ENCODE data around the gene ZBTB20.

The ZBTB20 gene

DNA sequence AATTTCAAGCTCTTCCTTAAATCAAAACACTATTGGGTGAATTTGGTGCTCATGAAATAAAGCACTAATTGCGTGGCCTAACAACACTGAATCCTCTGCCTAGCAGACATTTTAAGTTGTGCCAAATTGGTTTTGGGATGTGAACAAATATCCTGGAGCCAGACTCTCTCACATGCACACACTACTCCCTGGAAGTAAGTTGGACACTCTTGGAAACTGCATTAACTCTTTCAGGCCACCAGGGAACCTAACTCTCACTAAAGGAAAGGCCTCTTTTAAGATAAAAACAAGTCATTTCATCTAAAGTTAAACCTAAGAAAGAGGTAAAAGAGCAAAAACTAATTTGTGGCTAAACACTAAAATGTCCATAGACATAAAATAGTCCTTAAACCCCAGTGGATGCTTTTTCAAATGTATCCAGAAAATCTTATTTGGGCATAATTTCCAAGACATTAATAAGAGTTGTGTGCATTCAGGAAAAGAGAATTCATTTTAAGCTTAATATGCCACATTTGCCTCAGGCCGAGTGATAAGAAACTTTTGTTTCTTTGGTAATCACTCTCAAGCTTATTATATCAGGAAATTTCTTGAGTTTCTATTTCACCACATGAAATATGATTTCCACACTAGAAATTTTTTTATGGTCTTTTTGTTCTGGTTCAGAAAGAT, 61.8 kb downstream of the ZBTB20 start:
- no peak for DNase-seq

DNA sequence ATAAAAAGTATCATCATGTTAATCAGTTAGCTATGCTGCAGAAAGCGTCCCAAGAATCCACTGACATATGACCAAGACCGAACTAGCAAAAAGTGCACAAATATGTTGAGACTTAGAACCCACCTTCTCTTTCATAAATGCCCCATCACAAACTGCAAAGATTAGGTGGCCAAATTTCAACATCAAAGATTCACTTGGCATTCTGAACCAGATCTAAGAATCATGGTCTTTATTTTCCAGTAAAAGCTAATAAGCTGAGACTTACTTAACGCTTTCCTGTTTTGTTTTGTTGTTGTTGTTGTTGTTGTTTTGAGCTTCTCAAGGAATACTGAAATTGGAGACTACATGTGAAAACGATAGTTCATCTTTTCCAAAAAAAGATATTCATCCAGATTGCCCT, 62.4 kb downstream of the ZBTB20 start:
- DNase-seq = no peak

GRCh38 chr3:115082260-115082659, 64.8 kb downstream of the ZBTB20 start:
- DNase-seq = no peak

DNA sequence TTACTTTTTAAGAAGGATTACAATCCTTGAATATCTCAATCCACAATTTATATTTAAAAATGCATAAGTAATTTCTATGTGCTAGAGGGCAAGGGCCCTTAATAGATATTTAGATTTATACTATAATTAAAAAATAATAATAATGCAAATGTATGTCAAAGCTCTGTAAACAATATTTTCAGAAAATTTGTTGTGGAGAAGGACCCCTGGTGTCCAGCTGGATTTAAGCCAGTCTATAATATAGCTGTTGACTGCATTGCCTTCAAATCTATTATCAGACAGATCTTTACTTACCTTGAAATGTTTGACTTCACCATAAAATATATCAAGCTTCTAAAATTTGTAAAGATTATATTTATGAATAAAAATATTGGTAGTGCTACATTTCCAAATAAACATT, 65.6 kb downstream of the ZBTB20 start:
- DNase-seq = no peak

DNA sequence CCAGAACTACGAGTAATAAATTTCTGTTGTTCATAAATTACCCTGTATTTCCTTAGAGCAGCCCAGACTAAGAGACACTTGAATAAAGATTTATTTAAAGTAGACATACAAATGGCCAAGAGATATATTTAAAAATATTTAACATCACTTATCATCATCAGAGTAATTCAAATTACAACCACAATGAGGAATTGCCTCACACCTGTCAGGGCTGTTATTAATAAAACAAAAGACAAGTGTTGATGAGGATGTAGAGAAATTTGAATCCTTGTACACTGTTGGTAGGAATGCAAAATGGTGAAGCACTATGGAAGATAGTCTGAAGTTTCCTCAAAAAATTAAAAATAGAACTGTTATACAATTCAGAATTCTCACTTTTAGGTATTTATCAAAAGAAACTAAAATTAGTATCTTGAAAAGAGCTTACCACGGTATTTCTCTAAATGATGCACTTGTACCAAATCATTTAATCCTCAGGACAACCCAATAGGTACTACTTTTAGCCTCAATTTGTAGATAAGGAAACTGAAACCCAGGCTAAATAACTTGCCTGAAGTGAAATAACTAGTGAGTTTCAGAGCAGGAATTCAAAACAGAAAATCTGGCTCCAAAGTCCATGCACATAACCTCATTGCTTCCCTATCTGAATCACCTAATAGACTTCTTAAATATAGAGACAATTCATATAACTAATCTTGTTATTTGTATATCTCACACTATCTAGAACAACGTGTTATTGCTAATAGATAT, 69.4 kb downstream of the ZBTB20 start:
- no peak for DNase-seq

GRCh38 chr3:115074502-115074901, 72.6 kb downstream of the ZBTB20 start:
- peak; percentile 19 for DNase-seq

GRCh38 chr3:115072265-115073021, 74.6 kb downstream of the ZBTB20 start:
- DNase-seq = no peak

- DNase-seq = peak; percentile 19
Observed at GRCh38 chr3:115071601-115072000, 75.5 kb downstream of the ZBTB20 start.

GRCh38 chr3:115071166-115071565, 75.9 kb downstream of the ZBTB20 start:
- no peak for DNase-seq

DNA sequence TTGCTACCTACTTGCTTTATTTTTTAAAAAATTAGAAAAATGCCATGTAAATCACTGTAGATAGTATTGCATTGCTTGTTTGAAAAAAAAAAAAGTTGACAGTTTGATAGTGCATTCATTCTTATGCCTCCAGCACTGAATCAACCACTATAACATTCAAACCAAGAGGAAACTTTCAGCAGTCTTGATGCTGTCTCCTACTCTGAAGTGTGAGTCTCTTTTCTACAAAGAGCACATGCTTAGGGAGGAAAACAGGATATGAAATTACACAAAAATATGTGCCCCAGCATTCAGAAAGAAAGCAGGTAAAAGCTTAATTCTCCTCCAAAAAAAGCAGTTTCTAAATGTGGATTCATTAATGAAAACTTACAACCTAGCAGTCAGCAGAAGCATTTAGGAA, 78.3 kb downstream of the ZBTB20 start:
- DNase-seq = no peak

DNA sequence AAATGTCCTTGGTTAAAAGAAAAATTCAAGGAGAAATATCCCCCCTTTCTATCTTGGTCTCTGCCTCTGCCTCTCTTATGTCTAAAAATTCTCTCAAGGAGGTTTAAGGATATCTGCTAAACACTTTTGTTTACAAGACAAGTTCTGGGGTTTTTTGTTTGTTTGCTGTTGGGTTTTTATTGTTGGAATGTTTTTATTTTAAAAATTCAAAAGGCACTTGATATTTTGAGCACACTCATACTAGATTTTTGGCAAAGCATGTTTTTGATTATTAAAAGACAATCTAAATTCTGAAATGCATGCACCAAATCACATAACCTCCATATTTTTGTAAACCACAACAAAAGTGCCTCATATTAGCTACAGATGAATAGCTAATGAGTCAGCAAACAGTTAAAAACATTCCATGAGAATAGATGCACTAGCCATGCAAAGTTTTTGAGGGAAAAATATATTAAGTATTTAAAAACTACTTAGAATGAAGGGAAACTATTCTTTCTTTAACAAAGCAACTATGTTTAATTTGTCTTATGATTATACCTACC, 84.6 kb downstream of the ZBTB20 start:
- DNase-seq = peak; percentile 83

GRCh38 chr3:115062009-115062408, 85.1 kb downstream of the ZBTB20 start:
- no peak for DNase-seq

DNA sequence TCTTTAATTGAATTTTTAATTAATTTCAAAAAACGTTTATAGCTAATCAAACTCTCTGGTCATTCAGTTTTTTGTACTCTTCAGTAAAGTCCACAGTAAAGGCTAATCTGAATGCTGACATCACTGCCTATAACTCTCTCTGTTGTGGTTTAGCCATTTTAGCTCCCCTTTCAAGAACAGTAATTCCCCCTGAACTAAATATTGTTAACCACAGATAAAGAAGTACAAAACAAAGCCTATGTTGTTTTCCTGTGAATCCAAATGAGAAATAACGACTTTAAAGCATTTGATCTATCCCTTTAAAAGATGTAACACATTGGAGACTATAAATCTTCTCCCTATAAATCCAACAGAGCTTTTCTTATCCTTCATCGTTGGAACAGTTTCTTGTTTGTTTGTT, 94.2 kb downstream of the ZBTB20 start:
- DNase-seq = no peak

GRCh38 chr3:115042351-115042750, 104.7 kb downstream of the ZBTB20 start:
- DNase-seq = no peak

GRCh38 chr3:115040673-115041286, 106.3 kb downstream of the ZBTB20 start:
- DNase-seq = peak; percentile 28

- DNase-seq = no peak
Observed at GRCh38 chr3:115040246-115040645, 106.8 kb downstream of the ZBTB20 start.

GRCh38 chr3:115038817-115039216, 108.3 kb downstream of the ZBTB20 start:
- DNase-seq = no peak

- no peak for DNase-seq
Observed at GRCh38 chr3:115022835-115023398, 124.2 kb downstream of the ZBTB20 start.

- no peak for DNase-seq
Observed at GRCh38 chr3:115022199-115022598, 124.9 kb downstream of the ZBTB20 start.

GRCh38 chr3:115021061-115021460, 126.0 kb downstream of the ZBTB20 start:
- DNase-seq = no peak

- no peak for DNase-seq
Observed at GRCh38 chr3:115019900-115020299, 127.2 kb downstream of the ZBTB20 start.

DNA sequence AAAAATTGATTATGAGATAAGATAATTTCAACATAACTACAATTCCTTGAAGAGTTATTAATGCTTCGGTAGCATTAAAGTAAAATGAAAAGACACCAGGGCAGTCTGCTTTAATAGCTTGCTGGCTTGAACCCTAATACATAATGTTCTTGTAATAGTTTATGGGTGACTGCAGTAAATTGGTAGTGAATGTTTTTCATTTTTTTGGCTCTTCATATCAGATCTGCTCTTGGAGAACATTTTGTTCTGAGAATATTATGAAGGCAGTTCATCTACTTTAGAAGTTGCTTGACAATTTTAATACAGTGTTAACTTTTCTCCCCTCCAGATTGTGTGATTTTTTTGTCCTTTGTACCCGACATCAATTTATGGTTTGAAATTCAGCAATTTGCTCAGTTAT, 128.4 kb downstream of the ZBTB20 start:
- no peak for DNase-seq

- no peak for DNase-seq
Observed at GRCh38 chr3:115007966-115008365, 139.1 kb downstream of the ZBTB20 start.

All from fibroblast of skin of right quadriceps (primary cell).